SK-N-SH treated with all-trans-retinoic acid at 6 μM for 48 hours (cell line): ENCODE data around the gene GGTA1.

Experiments used
- ATAC-seq: fragments of 200-7000 bp; cut with Tn5 transposase; 3 replicates; pipeline ENCODE4 v1.9.1; 2020; ENCODE audit warnings: mild to moderate bottlenecking, moderate library complexity
- ARNTL ChIP-seq: fragments of 450-650 bp; formaldehyde crosslinking; IDR thresholded peaks from 2 replicates; pipeline ENCODE4 v1.5.0; 2020; ENCODE audit warnings: low read depth, mild to moderate bottlenecking, moderate library complexity, borderline replicate concordance
- BACH2 ChIP-seq: fragments of 250-450 bp; sonication (Bioruptor Pico); IDR thresholded peaks from 2 replicates; pipeline ENCODE4 v1.9.0; 2021; ENCODE audit warnings: mild to moderate bottlenecking, borderline replicate concordance
- CREB5 ChIP-seq: fragments of 250-450 bp; sonication (Bioruptor Pico); IDR thresholded peaks from 2 replicates; pipeline ENCODE4 v1.5.1; 2020; ENCODE audit warnings: low read depth, mild to moderate bottlenecking, moderate library complexity
- CSDC2 ChIP-seq: fragments of 250-450 bp; sonication (Bioruptor Pico); IDR thresholded peaks from 2 replicates; pipeline ENCODE4 v1.5.0; 2020; ENCODE audit warnings: mild to moderate bottlenecking, moderate library complexity
- CSRNP3 ChIP-seq: fragments of 250-450 bp; sonication (Bioruptor Pico); IDR thresholded peaks from 2 replicates; pipeline ENCODE4 v1.5.1; 2021; ENCODE audit warnings: mild to moderate bottlenecking, moderate library complexity
- ESRRG ChIP-seq: fragments of 250-450 bp; sonication (Bioruptor Pico); IDR thresholded peaks from 2 replicates; pipeline ENCODE4 v1.6.1; 2021; ENCODE audit warnings: mild to moderate bottlenecking
- GLIS3 ChIP-seq: fragments of 250-450 bp; sonication (Bioruptor Pico); IDR thresholded peaks from 2 replicates; pipeline ENCODE4 v1.5.0; 2020; ENCODE audit warnings: mild to moderate bottlenecking, moderate library complexity
- ISL1 ChIP-seq: fragments of 250-450 bp; sonication (Bioruptor Pico); IDR thresholded peaks from 2 replicates; pipeline ENCODE4 v2.1.2; 2022; ENCODE audit warnings: mild to moderate bottlenecking, moderate library complexity
- OSR1 ChIP-seq: fragments of 250-450 bp; sonication (Bioruptor Pico); IDR thresholded peaks from 2 replicates; pipeline ENCODE4 v1.8.0; 2022; ENCODE audit warnings: moderate library complexity, mild to moderate bottlenecking, inconsistent platforms
- POU6F1 ChIP-seq: fragments of 250-450 bp; sonication (Bioruptor Pico); IDR thresholded peaks from 2 replicates; pipeline ENCODE4 v1.8.0; 2021; ENCODE audit warnings: low read depth, mild to moderate bottlenecking, moderate library complexity, borderline replicate concordance
- PPARA ChIP-seq: fragments of 250-450 bp; sonication (Bioruptor Pico); IDR thresholded peaks from 2 replicates; pipeline ENCODE4 v1.5.0; 2020; ENCODE audit warnings: mild to moderate bottlenecking, borderline replicate concordance
- RARB ChIP-seq: fragments of 250-450 bp; sonication (Bioruptor Pico); IDR thresholded peaks from 2 replicates; pipeline ENCODE4 v1.8.0; 2021; ENCODE audit warnings: mild to moderate bottlenecking, moderate library complexity
- SNAI2 ChIP-seq: fragments of 250-450 bp; sonication (Bioruptor Pico); IDR thresholded peaks from 2 replicates; pipeline ENCODE4 v1.5.0; 2020; ENCODE audit warnings: mild to moderate bottlenecking, moderate library complexity
- TCF4 ChIP-seq: fragments of 250-450 bp; sonication (Bioruptor Pico); IDR thresholded peaks from 2 replicates; pipeline ENCODE4 v1.8.0; 2021; ENCODE audit warnings: mild to moderate bottlenecking, moderate library complexity, borderline replicate concordance
- TOX ChIP-seq: fragments of 250-450 bp; sonication (Bioruptor Pico); IDR thresholded peaks from 2 replicates; pipeline ENCODE4 v1.8.0; 2021; ENCODE audit warnings: mild to moderate bottlenecking, moderate library complexity, borderline replicate concordance
- ZC3H10 ChIP-seq: fragments of 250-450 bp; sonication (Bioruptor Pico); IDR thresholded peaks from 2 replicates; pipeline ENCODE4 v1.5.1; 2021; ENCODE audit warnings: mild to moderate bottlenecking, moderate library complexity
- ZFP3 ChIP-seq: fragments of 250-450 bp; sonication (Bioruptor Pico); IDR thresholded peaks from 2 replicates; pipeline ENCODE4 v1.5.0; 2020; ENCODE audit warnings: mild to moderate bottlenecking, moderate library complexity
- ZFP30 ChIP-seq: fragments of 450-650 bp; formaldehyde crosslinking; IDR thresholded peaks from 2 replicates; pipeline ENCODE4 v1.5.0; 2022; ENCODE audit warnings: mild to moderate bottlenecking, moderate library complexity
- ZNF565 ChIP-seq: fragments of 450-650 bp; formaldehyde crosslinking; conservative IDR thresholded peaks from 2 replicates; pipeline ENCODE4 v1.5.0; 2020; ENCODE audit warnings: low read depth, mild to moderate bottlenecking, moderate library complexity
- ZNF70 ChIP-seq: fragments of 450-650 bp; formaldehyde crosslinking; IDR thresholded peaks from 2 replicates; pipeline ENCODE4 v1.5.0; 2020; ENCODE audit warnings: mild to moderate bottlenecking, moderate library complexity
- ZNF8 ChIP-seq: fragments of 450-650 bp; formaldehyde crosslinking; IDR thresholded peaks from 2 replicates; pipeline ENCODE4 v1.5.0; 2020; ENCODE audit warnings: mild to moderate bottlenecking, moderate library complexity
- TF ChIP-seq, protein P1 (sequence below): fragments of 250-450 bp; sonication (Bioruptor Pico); IDR thresholded peaks from 2 replicates; pipeline ENCODE4 v1.5.0; 2020; ENCODE audit warnings: mild to moderate bottlenecking, moderate library complexity
- TF ChIP-seq, protein P2 (sequence below): fragments of 250-450 bp; sonication (Bioruptor Pico); IDR thresholded peaks from 2 replicates; pipeline ENCODE4 v1.8.0; 2020; ENCODE audit warnings: mild to moderate bottlenecking, moderate library complexity, borderline replicate concordance

The GGTA1 gene

GRCh38 chr9:121411993-121412392 is 87.7 kb downstream of the GGTA1 start:
- TF ChIP-seq CSDC2 (CRISPR knock-in tag): no peak
- TF ChIP-seq ZNF565 (CRISPR knock-in tag): no peak
- no peak for TF ChIP-seq BACH2 (CRISPR knock-in tag)
- no peak for TF ChIP-seq ZFP3 (CRISPR knock-in tag)
- no peak for TF ChIP-seq CREB5 (CRISPR knock-in tag)
- TF ChIP-seq ZNF70 (CRISPR knock-in tag): no peak
- no peak for TF ChIP-seq PPARA (CRISPR knock-in tag)
- TF ChIP-seq ARNTL: no peak
- no peak for TF ChIP-seq ZNF8
- no peak for TF ChIP-seq ISL1 (CRISPR knock-in tag)
- no peak for TF ChIP-seq RARB (CRISPR knock-in tag)
- TF ChIP-seq ESRRG (CRISPR knock-in tag): no peak
- TF ChIP-seq TCF4 (CRISPR knock-in tag): no peak
- TF ChIP-seq OSR1 (CRISPR knock-in tag): no peak
- no peak for TF ChIP-seq ZFP30 (CRISPR knock-in tag)
- TF ChIP-seq, protein P1, sequence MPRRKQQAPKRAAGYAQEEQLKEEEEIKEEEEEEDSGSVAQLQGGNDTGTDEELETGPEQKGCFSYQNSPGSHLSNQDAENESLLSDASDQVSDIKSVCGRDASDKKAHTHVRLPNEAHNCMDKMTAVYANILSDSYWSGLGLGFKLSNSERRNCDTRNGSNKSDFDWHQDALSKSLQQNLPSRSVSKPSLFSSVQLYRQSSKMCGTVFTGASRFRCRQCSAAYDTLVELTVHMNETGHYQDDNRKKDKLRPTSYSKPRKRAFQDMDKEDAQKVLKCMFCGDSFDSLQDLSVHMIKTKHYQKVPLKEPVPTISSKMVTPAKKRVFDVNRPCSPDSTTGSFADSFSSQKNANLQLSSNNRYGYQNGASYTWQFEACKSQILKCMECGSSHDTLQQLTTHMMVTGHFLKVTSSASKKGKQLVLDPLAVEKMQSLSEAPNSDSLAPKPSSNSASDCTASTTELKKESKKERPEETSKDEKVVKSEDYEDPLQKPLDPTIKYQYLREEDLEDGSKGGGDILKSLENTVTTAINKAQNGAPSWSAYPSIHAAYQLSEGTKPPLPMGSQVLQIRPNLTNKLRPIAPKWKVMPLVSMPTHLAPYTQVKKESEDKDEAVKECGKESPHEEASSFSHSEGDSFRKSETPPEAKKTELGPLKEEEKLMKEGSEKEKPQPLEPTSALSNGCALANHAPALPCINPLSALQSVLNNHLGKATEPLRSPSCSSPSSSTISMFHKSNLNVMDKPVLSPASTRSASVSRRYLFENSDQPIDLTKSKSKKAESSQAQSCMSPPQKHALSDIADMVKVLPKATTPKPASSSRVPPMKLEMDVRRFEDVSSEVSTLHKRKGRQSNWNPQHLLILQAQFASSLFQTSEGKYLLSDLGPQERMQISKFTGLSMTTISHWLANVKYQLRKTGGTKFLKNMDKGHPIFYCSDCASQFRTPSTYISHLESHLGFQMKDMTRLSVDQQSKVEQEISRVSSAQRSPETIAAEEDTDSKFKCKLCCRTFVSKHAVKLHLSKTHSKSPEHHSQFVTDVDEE (CRISPR knock-in tag): no peak
- no peak for TF ChIP-seq GLIS3 (CRISPR knock-in tag)
- TF ChIP-seq, all 23 proteins: peak for 0
- ATAC-seq: no peak

DNA sequence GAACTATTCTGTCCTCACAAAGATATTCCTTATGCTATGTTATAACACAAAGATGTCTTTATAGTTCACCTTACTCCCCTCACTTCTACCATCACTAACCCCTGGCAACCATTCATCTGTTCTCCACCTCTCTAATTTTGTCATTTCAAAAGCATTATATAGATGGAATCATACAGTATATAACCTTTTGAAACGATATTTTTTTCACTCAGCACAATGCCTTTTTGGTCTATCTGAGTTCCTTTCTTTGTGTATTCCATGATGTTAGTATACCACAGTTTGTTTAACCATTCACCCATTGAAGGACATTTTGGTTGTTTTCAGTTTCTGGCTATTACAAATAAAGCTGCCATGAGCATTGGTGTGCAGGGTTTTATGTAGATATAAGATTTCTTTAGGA is 93.7 kb downstream of the GGTA1 start:
- no peak for TF ChIP-seq ZC3H10 (CRISPR knock-in tag)
- no peak for TF ChIP-seq SNAI2
- no peak for TF ChIP-seq POU6F1
- TF ChIP-seq TOX (CRISPR knock-in tag): no peak
- no peak for TF ChIP-seq CSDC2 (CRISPR knock-in tag)
- no peak for TF ChIP-seq CSRNP3 (CRISPR knock-in tag)
- TF ChIP-seq, protein P2, sequence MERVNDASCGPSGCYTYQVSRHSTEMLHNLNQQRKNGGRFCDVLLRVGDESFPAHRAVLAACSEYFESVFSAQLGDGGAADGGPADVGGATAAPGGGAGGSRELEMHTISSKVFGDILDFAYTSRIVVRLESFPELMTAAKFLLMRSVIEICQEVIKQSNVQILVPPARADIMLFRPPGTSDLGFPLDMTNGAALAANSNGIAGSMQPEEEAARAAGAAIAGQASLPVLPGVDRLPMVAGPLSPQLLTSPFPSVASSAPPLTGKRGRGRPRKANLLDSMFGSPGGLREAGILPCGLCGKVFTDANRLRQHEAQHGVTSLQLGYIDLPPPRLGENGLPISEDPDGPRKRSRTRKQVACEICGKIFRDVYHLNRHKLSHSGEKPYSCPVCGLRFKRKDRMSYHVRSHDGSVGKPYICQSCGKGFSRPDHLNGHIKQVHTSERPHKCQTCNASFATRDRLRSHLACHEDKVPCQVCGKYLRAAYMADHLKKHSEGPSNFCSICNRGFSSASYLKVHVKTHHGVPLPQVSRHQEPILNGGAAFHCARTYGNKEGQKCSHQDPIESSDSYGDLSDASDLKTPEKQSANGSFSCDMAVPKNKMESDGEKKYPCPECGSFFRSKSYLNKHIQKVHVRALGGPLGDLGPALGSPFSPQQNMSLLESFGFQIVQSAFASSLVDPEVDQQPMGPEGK (CRISPR knock-in tag): no peak
- no peak for TF ChIP-seq ZNF70 (CRISPR knock-in tag)
- no peak for TF ChIP-seq ARNTL
- no peak for TF ChIP-seq ZFP30 (CRISPR knock-in tag)
- TF ChIP-seq TCF4 (CRISPR knock-in tag): no peak
- TF ChIP-seq ZFP3 (CRISPR knock-in tag): no peak
- no peak for TF ChIP-seq RARB (CRISPR knock-in tag)
- TF ChIP-seq, protein P1 (CRISPR knock-in tag): no peak
- TF ChIP-seq ISL1 (CRISPR knock-in tag): no peak
- TF ChIP-seq GLIS3 (CRISPR knock-in tag): no peak
- TF ChIP-seq BACH2 (CRISPR knock-in tag): no peak
- TF ChIP-seq CREB5 (CRISPR knock-in tag): no peak
- TF ChIP-seq ZNF565 (CRISPR knock-in tag): no peak
- no peak for TF ChIP-seq OSR1 (CRISPR knock-in tag)
- ATAC-seq: no peak
